NCI-H1048 (cell line): ENCODE results near the gene IST1.

ENCODE experiments used
- DNase-seq: peaks from one replicate; lab custom pipeline; 2025; lab: John Stamatoyannopoulos, UW

The IST1 gene

DNA sequence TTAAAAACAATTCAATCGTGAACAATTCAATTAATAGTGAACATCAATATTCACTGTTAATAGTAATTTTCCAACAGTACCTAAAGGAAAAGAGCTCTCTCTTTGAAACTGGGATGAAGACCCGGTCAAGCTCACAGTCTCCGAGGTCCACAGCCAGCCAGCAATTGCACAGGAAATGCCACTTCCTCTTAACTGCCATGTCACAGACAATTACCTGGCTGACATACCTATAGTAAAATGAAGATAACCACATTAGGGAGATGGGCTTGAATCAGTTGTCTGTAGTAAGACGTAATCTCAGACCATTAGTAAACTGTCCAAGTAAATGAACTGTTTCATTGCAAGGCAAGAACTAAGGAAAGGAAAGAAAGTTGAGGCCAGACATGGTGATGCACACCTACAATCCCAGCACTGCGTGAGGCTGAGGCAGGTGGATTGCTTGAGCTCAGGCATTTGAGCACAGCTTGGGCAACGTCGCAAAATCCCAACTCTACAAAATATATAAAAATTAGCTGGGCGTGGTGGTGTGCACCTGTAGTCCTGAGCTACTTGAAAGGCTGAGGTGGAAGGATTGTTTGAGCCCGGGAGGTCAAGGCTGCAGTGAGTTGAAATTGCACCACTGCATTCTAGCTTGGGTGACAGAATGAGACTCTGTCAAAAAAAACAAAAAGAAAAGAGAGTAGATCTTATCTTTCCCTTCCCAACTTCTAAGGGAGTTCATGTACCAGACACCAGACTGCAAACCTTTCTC lies 68.0 kb downstream of the IST1 start:
- DNase-seq: no peak

DNA sequence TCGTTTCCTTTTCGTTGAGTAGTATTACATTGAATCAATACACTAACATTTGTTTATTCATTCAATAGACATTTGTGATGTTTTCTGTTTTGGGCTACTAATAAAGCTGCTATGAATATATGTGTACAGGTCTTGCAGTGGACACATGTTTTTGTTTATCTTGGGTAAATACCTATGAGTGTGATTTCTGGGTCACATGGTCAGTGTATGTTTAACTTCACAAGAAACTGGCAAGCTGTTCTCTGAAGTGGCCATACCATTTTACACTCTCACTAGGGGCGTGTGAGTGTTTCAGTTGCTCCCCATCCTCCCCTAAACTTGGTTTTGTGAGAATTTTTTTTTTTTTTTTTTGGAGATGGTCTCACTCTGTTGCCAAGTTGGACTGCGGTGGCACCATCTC lies 69.9 kb downstream of the IST1 start:
- no peak for DNase-seq

DNA sequence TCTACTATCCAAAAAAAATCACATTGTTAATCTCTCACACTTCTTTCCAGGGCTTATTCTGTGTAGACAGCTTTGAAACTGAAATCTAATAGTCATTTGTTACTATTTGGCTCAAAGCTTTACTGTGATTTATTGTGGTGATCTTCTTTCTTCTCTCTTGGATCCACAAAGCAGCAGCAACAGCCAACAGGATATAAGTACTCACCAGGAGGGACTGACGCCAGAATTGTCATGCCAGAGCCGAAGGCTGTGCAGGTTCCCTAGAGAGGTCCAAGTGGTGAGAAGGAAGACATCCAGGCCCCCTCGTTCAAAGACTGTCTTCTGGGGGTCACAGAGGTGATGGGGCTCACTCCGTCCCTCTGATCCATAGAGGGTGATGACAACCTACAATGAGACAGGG lies 71.6 kb downstream of the IST1 start:
- no peak for DNase-seq

DNA sequence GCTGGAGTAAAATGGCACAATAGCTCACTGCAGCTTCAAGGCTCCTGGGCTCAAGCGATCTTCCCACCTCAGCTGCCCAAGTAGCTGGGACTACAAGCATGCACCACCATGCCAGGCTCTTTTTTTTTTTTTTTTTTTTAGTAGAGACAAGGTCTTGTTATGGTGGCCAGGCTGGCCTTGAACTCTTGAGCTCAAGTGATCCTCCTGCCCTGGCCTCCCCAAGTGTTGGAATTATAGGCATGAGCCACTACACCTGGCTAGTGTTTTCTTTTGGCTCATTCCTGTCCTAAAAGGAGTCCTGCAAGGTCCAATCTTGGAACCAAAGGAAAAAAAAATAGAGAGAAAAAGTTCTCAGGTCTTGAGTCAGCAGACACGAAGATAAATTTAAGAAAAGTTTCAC lies 74.0 kb downstream of the IST1 start:
- DNase-seq: no peak

DNA sequence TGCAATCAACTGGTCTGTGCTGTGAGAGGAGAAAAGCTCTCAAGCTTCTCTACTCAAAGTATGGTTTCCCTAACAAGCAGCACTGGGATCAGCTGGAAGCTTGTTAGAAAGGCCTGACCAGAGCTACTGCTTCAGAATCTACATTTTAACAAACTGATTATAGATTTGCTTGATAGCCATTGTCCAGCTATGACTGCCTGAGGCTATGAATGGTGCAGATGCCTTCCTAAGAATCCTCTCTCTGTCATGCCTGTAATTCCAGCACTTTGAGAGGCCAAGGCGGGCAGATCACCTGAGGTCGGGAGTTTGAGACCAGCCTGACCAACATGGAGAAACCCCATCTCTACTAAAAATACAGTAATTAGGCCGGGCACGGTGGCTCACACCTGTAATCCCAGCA lies 76.2 kb downstream of the IST1 start:
- no peak for DNase-seq

DNA sequence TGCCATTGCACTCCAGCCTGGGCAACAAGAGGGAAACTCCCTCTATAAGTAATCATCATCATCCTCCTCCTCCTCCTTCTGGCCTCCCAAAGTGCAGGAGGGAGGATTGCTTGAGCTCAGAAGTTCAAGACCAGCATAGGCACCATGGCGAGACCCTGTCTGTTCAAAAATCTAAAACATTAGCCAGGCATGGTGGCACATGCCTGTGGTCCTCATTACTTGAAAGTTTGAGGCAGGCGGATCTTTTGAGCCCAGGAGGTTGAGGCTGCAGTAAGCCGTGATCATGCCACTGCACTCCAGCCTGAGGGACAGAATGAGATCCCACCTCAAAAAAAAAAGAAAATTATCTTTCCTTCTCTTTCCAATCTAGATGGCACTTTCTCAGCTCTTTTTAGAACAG lies 77.0 kb downstream of the IST1 start:
- no peak for DNase-seq

DNA sequence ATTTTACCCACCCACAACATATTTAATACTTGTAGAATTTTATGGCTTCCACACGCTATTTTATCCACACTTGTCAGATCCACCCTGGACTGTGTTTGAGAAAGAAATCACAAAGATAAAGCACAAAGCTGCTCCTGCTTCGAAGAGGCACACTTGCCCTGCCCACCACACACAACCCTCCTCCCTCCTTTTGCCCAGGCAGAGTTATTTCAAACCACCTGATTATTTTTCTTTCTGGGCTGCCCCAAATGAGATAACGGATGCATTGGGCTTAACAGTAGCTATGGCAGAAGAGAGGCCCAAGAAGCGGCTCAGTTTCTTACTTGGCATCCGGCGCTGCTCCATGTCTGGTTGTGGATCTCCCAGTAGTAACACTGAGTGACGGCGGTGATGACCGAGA lies 77.7 kb downstream of the IST1 start:
- no peak for DNase-seq

DNA sequence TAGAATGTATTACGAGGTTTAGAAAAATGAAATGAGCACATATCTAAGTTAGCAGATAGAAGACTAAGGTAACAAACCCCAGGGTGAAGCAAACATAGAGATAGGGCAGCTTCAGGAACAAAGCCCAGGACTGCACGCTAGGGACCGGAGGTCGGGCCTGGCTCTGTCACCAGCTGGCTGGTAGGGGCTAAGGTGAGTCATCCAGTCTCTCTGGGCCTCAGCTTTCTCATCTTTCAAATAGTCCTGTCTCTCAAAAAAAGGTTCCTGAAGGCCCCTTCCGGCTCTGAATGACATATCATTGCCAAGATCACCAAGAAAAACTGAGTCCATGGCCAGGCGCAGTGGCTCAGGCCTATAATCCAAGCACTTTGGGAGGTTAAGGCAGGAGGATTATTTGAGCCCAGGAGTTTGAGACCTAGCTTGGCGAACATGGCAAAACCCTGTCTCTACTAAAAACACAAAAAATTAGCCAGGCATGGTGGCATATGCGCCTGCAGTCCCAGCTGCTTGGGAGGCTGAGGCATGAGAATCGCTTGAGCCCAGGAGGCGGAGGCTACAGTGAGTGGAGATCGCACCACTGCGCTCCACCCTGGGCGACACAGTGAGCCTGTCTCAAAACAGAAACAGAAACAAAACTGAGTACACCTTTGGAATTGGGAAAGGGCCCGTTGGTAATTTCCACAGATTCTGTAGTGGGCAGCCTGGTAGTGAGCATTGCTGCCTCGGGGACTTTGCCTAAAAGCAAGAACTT lies 78.9 kb downstream of the IST1 start:
- DNase-seq: no peak
